Adrenal gland (tissue), 12 donors: Measurements from ENCODE around the gene BMP8A. TPM values are rescaled to one million over a fixed set of nuclear protein-coding genes. Genes with fewer than 3 reads are reported as not detected.

Experiments
- DNase-seq, 7 donors: peaks; one replicate each; pipeline ENCODE4 v3.0.0-alpha.2; 2019 to 2020
- H3K27ac ChIP-seq, 5 donors: fragments of 200-600 bp; sonication (generic) in 4 of 5; 1 replicate in 3 of 5; 2 replicates in 2 of 5; pipeline versions ENCODE4 v1.5.1 to v1.8.0; 2016 to 2020; ENCODE audit warnings: mild to moderate bottlenecking in 1 of 5
- H3K27me3 ChIP-seq: fragments of 200-600 bp; 2 replicates; pipeline ENCODE4 v1.8.0; 2021
- H3K36me3 ChIP-seq, 2 donors: fragments of 200-600 bp; replicated peaks in 1 of 2; 1 replicate in 1 of 2; 2 replicates in 1 of 2; pipeline versions ENCODE4 v1.5.1 to v1.8.0; 2018 to 2022
- H3K4me1 ChIP-seq, 2 donors: fragments of 200-600 bp; replicated peaks in 1 of 2; 1 replicate in 1 of 2; 2 replicates in 1 of 2; pipeline versions ENCODE4 v1.5.1 to v1.8.0; 2018 to 2021
- H3K4me3 ChIP-seq, 4 donors: fragments of 200-600 bp; sonication (generic) in 3 of 4; one replicate each; pipeline ENCODE4 v1.5.1; 2016 to 2018
- H3K9me3 ChIP-seq, 3 donors: fragments of 200-600 bp; sonication (generic) in 1 of 3; replicated peaks in 1 of 3; 1 replicate in 2 of 3; 2 replicates in 1 of 3; pipeline versions ENCODE4 v1.5.1 to v1.8.0; 2016 to 2021
- POLR2A ChIP-seq, 2 donors: fragments of 450-650 bp; IDR thresholded peaks; one replicate each; pipeline ENCODE4 v1.6.1; 2017; ENCODE audit warnings: antibody characterized with exemption in 2 of 2, mild to moderate bottlenecking in 2 of 2, moderate library complexity in 1 of 2
- WGBS, 4 donors: extraction: QIAGEN DNeasy Blood & Tissue Kit in 2 of 4; methylation state at CpG; one replicate each; pipeline versions ENCODE4 v1.1.5 to v1.1.7; 2013 to 2017; 5-methylcytosine and 5-hydroxymethylcytosine counted together
- intact Hi-C, 2 donors: fragments of 100-400 bp; cut with DNase I; formaldehyde crosslinking; loops; one replicate each; pipeline versions ENCODE4 v1.14.1 to v1.15.0; 2022 to 2023
- polyA plus RNA-seq, 3 donors: library from polyadenylated mRNA; stranded (reverse); fragments of 200-250 nt in 2 of 3; fragments of 350-450 nt in 1 of 3; fragmentation: Illumina TruSeq in 1 of 3; extraction: RNeasy Lipid Tissue Mini Kit (QIAGEN cat#74804) in 1 of 3; gene quantifications; one replicate each; pipeline ENCODE4 v1.2.3, GENCODE V29; 2013 to 2014
- total RNA-seq, 9 donors: library from RNA; depleted of rRNA in 4 of 9; stranded (reverse); fragments of >200 nt in 4 of 9; fragments of 120-200 nt in 1 of 9; fragmentation: NEBNext Ultra II Directional in 1 of 9; extraction: Animal tissue kit (Norgen Biotek cat#: 25700) in 1 of 9; gene quantifications; one replicate each; pipeline versions ENCODE4 v1.1.0 to v1.2.4, GENCODE V29; 2013 to 2023
- TF ChIP-seq, protein P1 (sequence below), 6 experiments: fragments of 450-650 bp in 4 of 6; fragments of 200-600 bp in 2 of 6; sonication (generic) in 1 of 6; IDR thresholded peaks; 1 replicate in 5 of 6; 2 replicates in 1 of 6; pipeline versions ENCODE4 v1.5.1 to v1.8.0; 2016 to 2021; ENCODE audit warnings: antibody characterized with exemption in 6 of 6, mild to moderate bottlenecking in 2 of 6, moderate library complexity in 1 of 6
- donor health status: healthy with polysubstance abuse.
- donor health status: Bipolar disorder and iron deficiency.
- donor health status: DM: yes; HTN: yes; CAD: no.
- donor health status: DM: no; HTN: no; CAD: no.
- donor health status: DM: no; HTN: no; CAD: no.
- donor health status: DM: yes; HTN: yes; CAD: no.

Gene BMP8A
- total and polyA plus RNA-seq, 12 donors, result 0.09 to 1.7 (median 0.55) TPM; not detected in 1

DNA sequence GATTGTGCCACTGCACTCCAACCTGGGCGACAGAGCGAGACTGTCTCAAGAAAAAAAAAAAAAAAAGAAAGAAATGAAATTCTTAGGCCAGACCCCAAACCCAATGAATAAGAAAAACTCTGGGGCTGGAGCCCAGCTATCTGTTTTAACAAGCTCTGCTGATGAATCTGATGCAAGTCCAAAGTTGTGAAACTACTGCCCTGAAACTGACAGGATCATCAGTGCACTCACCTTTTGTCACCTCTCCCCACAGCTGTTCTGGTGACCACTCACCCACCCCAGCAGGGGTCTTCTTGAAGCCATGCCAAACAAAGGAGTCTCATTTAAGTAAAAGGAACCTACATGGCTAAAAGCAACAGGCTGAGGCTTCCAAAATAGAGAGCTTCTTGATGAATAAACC is 76.8 kb downstream of the BMP8A start:
- no peak for DNase-seq
- H3K27me3 ChIP-seq, result no peaks in the 10 kb centered on the region
- TF ChIP-seq, protein P1, sequence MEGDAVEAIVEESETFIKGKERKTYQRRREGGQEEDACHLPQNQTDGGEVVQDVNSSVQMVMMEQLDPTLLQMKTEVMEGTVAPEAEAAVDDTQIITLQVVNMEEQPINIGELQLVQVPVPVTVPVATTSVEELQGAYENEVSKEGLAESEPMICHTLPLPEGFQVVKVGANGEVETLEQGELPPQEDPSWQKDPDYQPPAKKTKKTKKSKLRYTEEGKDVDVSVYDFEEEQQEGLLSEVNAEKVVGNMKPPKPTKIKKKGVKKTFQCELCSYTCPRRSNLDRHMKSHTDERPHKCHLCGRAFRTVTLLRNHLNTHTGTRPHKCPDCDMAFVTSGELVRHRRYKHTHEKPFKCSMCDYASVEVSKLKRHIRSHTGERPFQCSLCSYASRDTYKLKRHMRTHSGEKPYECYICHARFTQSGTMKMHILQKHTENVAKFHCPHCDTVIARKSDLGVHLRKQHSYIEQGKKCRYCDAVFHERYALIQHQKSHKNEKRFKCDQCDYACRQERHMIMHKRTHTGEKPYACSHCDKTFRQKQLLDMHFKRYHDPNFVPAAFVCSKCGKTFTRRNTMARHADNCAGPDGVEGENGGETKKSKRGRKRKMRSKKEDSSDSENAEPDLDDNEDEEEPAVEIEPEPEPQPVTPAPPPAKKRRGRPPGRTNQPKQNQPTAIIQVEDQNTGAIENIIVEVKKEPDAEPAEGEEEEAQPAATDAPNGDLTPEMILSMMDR (IDR thresholded peaks at IDR 0.05), result no peak
- no peak for TF ChIP-seq POLR2A (IDR thresholded peaks at IDR 0.05)
- 94 to 100% (median 95%) methylated on average over 2 of the region's 2 CpGs; no CpG with 5 or more reads in 1 of the 4 donors for WGBS, 4 donors
- peaks cover 4 to 92% of the 10 kb centered on the region in 2 donors for H3K36me3 ChIP-seq
- no peaks in the 10 kb centered on the region for H3K9me3 ChIP-seq
- H3K4me1 ChIP-seq, result peaks cover 18 to 45% of the 10 kb centered on the region in 2 donors
- intact Hi-C loops, result no loop called here
- no peak overlapping the region for H3K4me3 ChIP-seq
- no peak overlapping the region for H3K27ac ChIP-seq

DNA sequence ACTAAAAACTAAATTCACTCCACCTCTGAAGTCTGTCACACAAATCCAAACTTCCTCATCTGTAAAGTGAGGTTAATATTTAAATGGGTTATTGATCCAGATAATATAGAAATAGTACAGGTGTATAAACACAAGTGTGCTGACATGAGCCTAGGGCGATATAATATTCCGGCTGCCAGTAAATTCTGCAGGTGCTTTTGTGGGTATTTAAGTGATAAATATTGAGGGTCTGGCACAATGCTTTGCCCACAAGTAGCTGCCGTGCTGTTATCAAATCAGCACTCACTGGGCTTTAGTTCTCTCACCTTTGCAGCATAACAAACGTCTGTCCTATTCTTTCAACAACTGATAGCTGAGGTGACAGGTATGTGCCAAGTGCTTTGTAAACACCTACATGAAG is 77.6 kb downstream of the BMP8A start:
- Histone ChIP-seq H3K27ac (no peak overlapping the region), H3K9me3 (no peaks in the 10 kb centered on the region), H3K27me3 (no peaks in the 10 kb centered on the region), H3K4me3 (no peak overlapping the region), H3K4me1 (peaks cover 25 to 54% of the 10 kb centered on the region in 2 donors), H3K36me3 (peaks cover 4 to 84% of the 10 kb centered on the region in 2 donors)
- intact Hi-C loops, result no loop called here
- 71 to 84% (median 75%) methylated on average over 4 of the region's 4 CpGs for WGBS, 4 donors
- TF ChIP-seq POLR2A (IDR thresholded peaks at IDR 0.05), result no peak
- TF ChIP-seq, protein P1 (IDR thresholded peaks at IDR 0.05), result no peak
- DNase-seq, result no peak

DNA sequence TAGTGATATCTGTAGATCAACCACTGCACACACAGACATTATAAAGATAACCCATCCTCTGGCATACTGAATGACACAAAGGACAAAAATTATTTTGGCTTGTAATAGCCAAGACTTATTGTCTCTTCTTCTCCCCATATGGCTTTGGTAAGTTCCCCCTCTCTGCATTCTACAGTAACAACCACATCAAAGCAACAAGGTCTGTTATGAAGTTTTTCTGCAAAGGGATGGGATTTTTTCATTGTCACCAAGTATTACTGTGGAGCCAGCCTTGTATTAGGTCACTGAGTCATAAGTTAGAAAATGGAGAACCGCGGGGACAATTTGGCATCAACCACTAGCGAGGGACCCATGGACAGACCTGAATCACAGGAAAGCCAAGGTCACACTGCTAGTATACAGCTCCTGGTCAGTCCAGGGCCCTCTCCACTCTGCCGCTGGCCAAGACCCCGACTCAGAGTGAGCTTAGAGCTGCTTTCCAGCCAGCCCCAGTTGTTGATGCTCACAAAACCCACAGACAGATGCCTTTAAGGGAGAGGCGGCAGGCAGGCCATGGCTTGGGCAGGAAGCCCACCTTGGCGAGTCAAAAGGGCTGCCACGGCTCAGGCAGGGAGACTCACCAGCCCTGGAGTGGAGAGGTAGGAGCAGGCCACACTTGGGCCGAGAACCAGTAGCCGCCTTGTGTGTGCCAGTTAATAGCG is 79.2 kb downstream of the BMP8A start:
- no peak overlapping the region for H3K4me3 ChIP-seq
- peaks cover 4 to 68% of the 10 kb centered on the region in 2 donors for H3K36me3 ChIP-seq
- peak; percentile 52 to 85 (median 76) for DNase-seq
- TF ChIP-seq POLR2A (IDR thresholded peaks at IDR 0.05), result no peak
- TF ChIP-seq, protein P1 (IDR thresholded peaks at IDR 0.05), result no peak
- H3K27me3 ChIP-seq, result no peaks in the 10 kb centered on the region
- peak overlapping the region in 4 of 5 donors; percentile 46 to 84 (median 61) for H3K27ac ChIP-seq
- intact Hi-C loops, result no loop called here
- no peaks in the 10 kb centered on the region for H3K9me3 ChIP-seq
- WGBS, 4 donors, result 58 to 78% (median 64%) methylated on average over 5 to 11 of the region's 11 CpGs
- peaks cover 40 to 66% of the 10 kb centered on the region in 2 donors for H3K4me1 ChIP-seq

- H3K27me3 ChIP-seq, result no peaks in the 10 kb centered on the region
- intact Hi-C loops, result no loop called here
- H3K4me3 ChIP-seq, result no peak overlapping the region
- no peaks in the 10 kb centered on the region for H3K9me3 ChIP-seq
- no peak for DNase-seq
- peak overlapping the region in 3 of 5 donors; percentile 57 to 84 (median 65) for H3K27ac ChIP-seq
- WGBS, 4 donors, result 83 to 88% (median 85%) methylated on average over 1 to 9 of the region's 9 CpGs
- H3K4me1 ChIP-seq, result peaks cover 40 to 66% of the 10 kb centered on the region in 2 donors
- H3K36me3 ChIP-seq, result peaks cover 4 to 63% of the 10 kb centered on the region in 2 donors
- TF ChIP-seq POLR2A (IDR thresholded peaks at IDR 0.05), result no peak
- TF ChIP-seq, protein P1 (IDR thresholded peaks at IDR 0.05), result no peak
These were observed 79.7 kb downstream of the BMP8A start for GRCh38 chr1:39571178-39571483.
